ENCODE data around the gene TMEM132D. TPM values are rescaled to one million over a fixed set of nuclear protein-coding genes. Genes with fewer than 3 reads are reported as not detected.

The TMEM132D gene
- total RNA-seq, 1 donor from 2014 or later: 16.5 TPM

GRCh38 chr12:129538137-129538536 lies 365.7 kb downstream of the TMEM132D start:
- H3K27ac Mint-ChIP-seq (ENCODE audit: unreplicated experiment): no peak overlapping the region
- TF ChIP-seq CTCF (IDR thresholded peaks at IDR 0.05; ENCODE audit: partially characterized antibody, unreplicated experiment): no peak
- H3K27me3 Mint-ChIP-seq (ENCODE audit: unreplicated experiment): peaks cover 3% of the 10 kb centered on the region
- DNase-seq: no peak
- H3K4me1 Mint-ChIP-seq (ENCODE audit: low read depth, unreplicated experiment): peaks cover 2% of the 10 kb centered on the region
- H3K4me3 Mint-ChIP-seq (ENCODE audit: unreplicated experiment): no peak overlapping the region
- peaks cover 15% of the 10 kb centered on the region for H3K9me3 Mint-ChIP-seq (ENCODE audit: unreplicated experiment)
- no peaks in the 10 kb centered on the region for H3K36me3 Mint-ChIP-seq (ENCODE audit: unreplicated experiment)

GRCh38 chr12:129534966-129535750 lies 368.7 kb downstream of the TMEM132D start:
- no peak for DNase-seq
- Mint-ChIP-seq H3K4me3 (ENCODE audit: unreplicated experiment) (no peak overlapping the region), H3K27ac (ENCODE audit: unreplicated experiment) (no peak overlapping the region), H3K27me3 (ENCODE audit: unreplicated experiment) (peaks cover 5% of the 10 kb centered on the region), H3K9me3 (ENCODE audit: unreplicated experiment) (peaks cover 15% of the 10 kb centered on the region), H3K36me3 (ENCODE audit: unreplicated experiment) (peaks cover 5% of the 10 kb centered on the region), H3K4me1 (ENCODE audit: low read depth, unreplicated experiment) (peaks cover 8% of the 10 kb centered on the region)
- no peak for TF ChIP-seq CTCF (IDR thresholded peaks at IDR 0.05; ENCODE audit: partially characterized antibody, unreplicated experiment)

- Mint-ChIP-seq H3K4me1 (ENCODE audit: low read depth, unreplicated experiment) (peaks cover 9% of the 10 kb centered on the region), H3K9me3 (ENCODE audit: unreplicated experiment) (peaks cover 11% of the 10 kb centered on the region), H3K4me3 (ENCODE audit: unreplicated experiment) (no peak overlapping the region), H3K27me3 (ENCODE audit: unreplicated experiment) (peaks cover 2% of the 10 kb centered on the region), H3K27ac (ENCODE audit: unreplicated experiment) (no peak overlapping the region), H3K36me3 (ENCODE audit: unreplicated experiment) (peaks cover 5% of the 10 kb centered on the region)
- TF ChIP-seq CTCF (IDR thresholded peaks at IDR 0.05; ENCODE audit: partially characterized antibody, unreplicated experiment): no peak
- DNase-seq: no peak
Observed at GRCh38 chr12:129532707-129533499, 370.9 kb downstream of the TMEM132D start.

- peaks cover 5% of the 10 kb centered on the region for H3K36me3 Mint-ChIP-seq (ENCODE audit: unreplicated experiment)
Observed at GRCh38 chr12:129532082-129532481, 371.7 kb downstream of the TMEM132D start.

More at GRCh38 chr12:129532082-129532481, 371.7 kb downstream of the TMEM132D start:
- H3K27ac Mint-ChIP-seq (ENCODE audit: unreplicated experiment): no peak overlapping the region
- H3K4me1 Mint-ChIP-seq (ENCODE audit: low read depth, unreplicated experiment): peaks cover 9% of the 10 kb centered on the region
- H3K4me3 Mint-ChIP-seq (ENCODE audit: unreplicated experiment): no peak overlapping the region
- H3K27me3 Mint-ChIP-seq (ENCODE audit: unreplicated experiment): peaks cover 2% of the 10 kb centered on the region
- H3K9me3 Mint-ChIP-seq (ENCODE audit: unreplicated experiment): peaks cover 11% of the 10 kb centered on the region
- TF ChIP-seq CTCF (IDR thresholded peaks at IDR 0.05; ENCODE audit: partially characterized antibody, unreplicated experiment): no peak
- no peak for DNase-seq
